ENCODE data around the gene LINS1. TPM values are rescaled to one million over a fixed set of nuclear protein-coding genes. Genes with fewer than 3 reads are reported as not detected.
A peak's percentile ranks its signal among the peaks of the same experiment; 100 is the strongest.

LINS1 gene
- total RNA-seq, 1 donor from 2014 or later: 33.3 TPM

DNA sequence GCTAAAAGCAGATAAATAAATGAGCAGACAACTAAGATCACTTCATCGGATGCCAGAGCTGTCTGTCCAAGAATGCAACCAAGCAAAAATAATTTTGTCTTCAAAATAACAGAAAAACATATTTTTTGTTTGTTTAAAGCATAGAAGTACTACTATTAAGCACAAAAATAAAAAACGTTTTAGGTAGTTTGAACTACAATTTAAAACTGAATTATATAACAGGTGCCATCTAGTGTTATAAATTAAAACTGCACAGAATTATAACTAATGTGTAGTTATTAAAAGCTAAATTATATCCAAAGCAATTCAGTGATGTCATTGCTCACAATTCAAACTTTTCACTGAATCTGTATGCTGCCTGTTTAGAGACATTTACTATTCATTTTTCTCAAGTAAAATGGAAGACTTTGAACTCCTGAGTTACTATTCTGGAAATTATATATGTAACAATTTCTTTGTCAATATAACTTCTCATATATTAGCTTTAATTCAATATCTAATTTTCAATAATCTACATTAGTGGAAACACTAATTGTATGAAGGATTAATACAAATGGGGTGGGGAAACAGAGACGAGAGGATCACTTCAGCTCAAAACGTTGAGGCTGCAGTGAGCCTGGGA, 29.5 kb downstream of the LINS1 start:
- peaks cover 3% of the 10 kb centered on the region for H3K4me1 Mint-ChIP-seq
- H3K9me3 Mint-ChIP-seq: no peaks in the 10 kb centered on the region
- ATAC-seq (ENCODE audit: low read depth) (peak; percentile 31), DNase-seq (no peak)
- H3K27ac Mint-ChIP-seq: no peak overlapping the region
- intact Hi-C loops (cut with micrococcal nuclease): loop anchor here (1.0 to 2.0 kb wide), 3 partner anchors 222 to 644 kb away; no protein-coding TSS in a partner anchor
- TF ChIP-seq, protein P1, sequence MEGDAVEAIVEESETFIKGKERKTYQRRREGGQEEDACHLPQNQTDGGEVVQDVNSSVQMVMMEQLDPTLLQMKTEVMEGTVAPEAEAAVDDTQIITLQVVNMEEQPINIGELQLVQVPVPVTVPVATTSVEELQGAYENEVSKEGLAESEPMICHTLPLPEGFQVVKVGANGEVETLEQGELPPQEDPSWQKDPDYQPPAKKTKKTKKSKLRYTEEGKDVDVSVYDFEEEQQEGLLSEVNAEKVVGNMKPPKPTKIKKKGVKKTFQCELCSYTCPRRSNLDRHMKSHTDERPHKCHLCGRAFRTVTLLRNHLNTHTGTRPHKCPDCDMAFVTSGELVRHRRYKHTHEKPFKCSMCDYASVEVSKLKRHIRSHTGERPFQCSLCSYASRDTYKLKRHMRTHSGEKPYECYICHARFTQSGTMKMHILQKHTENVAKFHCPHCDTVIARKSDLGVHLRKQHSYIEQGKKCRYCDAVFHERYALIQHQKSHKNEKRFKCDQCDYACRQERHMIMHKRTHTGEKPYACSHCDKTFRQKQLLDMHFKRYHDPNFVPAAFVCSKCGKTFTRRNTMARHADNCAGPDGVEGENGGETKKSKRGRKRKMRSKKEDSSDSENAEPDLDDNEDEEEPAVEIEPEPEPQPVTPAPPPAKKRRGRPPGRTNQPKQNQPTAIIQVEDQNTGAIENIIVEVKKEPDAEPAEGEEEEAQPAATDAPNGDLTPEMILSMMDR (IDR thresholded peaks at IDR 0.05): no peak
- H3K36me3 Mint-ChIP-seq (ENCODE audit: low read depth): peaks cover 44% of the 10 kb centered on the region
- POLR2A ChIA-PET: interaction anchor here (1.0 kb wide), 1 partner anchor 30 kb away, joined by 3 read pairs; the partner anchor contains the start of genes ASB7 and LINS1
- H3K27me3 Mint-ChIP-seq: no peaks in the 10 kb centered on the region
- CTCF ChIA-PET: interaction anchor here (0.6 to 5.7 kb wide), 10 partner anchors 16 to 1299 kb away, joined by 3 to 80 read pairs (median 4); partner anchors contain the start of genes ADAMTS17, ASB7 and LINS1
- H3K4me3 Mint-ChIP-seq: no peak overlapping the region

DNA sequence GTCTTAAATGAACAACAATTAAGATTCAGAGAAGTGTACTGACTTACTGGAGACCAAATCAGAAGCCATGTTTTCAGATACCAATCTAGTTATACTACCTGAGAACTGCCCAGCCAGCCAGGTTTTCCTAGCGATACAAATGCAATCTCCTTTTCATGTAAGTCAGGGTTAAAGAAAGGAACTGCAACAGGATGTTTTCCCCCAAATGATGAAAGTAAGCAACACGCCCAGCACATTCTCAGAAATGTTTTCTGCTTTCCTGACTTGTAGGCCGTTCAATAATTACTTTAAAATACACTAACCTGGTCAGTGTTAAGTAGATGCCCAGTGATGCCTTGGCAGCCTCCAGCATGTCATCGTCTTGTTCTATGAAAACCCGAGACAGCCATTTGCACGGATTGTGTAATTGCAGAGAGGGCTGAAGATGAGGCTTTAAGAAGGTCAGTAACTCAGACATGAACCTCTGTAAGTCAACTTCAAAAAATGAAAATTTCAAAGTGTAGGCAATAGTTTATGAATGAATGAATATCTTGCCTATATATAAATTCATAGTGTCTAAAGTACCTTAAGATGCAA, 30.3 kb downstream of the LINS1 start:
- ATAC-seq (ENCODE audit: low read depth): no peak
- no peak for DNase-seq
- ChIA-PET POLR2A (interaction anchor here (1.0 kb wide), 1 partner anchor 31 kb away, joined by 3 read pairs; the partner anchor contains the start of genes ASB7 and LINS1), CTCF (interaction anchor here (1.0 to 5.7 kb wide), 6 partner anchors 77 to 643 kb away, joined by 3 to 80 read pairs (median 5); partner anchors contain the start of gene ADAMTS17)
- no peak overlapping the region for H3K27ac Mint-ChIP-seq
- peaks cover 44% of the 10 kb centered on the region for H3K36me3 Mint-ChIP-seq (ENCODE audit: low read depth)
- intact Hi-C loops (cut with micrococcal nuclease): loop anchor here (1.0 to 2.0 kb wide), 4 partner anchors 221 to 1299 kb away; no protein-coding TSS in a partner anchor
- H3K9me3 Mint-ChIP-seq: no peaks in the 10 kb centered on the region
- TF ChIP-seq, protein P1 (IDR thresholded peaks at IDR 0.05): no peak
- no peak overlapping the region for H3K4me3 Mint-ChIP-seq
- H3K27me3 Mint-ChIP-seq: no peaks in the 10 kb centered on the region
- no peaks in the 10 kb centered on the region for H3K4me1 Mint-ChIP-seq

DNA sequence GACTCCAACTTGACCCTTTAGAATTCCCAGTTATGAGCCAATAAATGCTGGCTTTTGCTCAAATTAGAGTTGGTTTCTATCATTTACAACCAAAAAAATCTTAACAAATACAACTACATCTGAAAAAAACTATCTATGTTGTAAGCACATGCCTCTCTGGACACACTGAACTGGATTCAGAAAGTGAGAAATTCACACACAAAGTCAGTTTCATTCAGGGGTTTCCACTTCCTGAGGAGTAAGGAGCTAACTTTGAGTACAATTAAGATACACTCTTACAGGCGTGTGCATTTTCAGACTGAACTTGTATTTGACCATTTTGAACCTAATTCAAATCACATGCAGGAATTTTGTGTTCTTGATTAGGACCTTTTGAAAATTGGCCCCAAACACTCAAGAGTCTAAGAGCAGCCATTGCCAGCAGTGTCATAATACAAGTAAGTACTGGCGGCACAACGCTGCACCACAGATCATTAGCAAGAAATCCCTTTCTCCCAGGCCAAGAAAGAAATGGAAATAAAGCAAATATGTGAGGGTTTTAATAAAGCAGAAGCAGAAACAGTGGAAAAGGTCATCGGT, 31.2 kb downstream of the LINS1 start:
- no peak overlapping the region for H3K4me3 Mint-ChIP-seq
- CTCF ChIA-PET: interaction anchor here (1.1 to 5.7 kb wide), 2 partner anchors 222 to 642 kb away, joined by 6 to 80 read pairs; no protein-coding TSS in a partner anchor
- DNase-seq (no peak), ATAC-seq (ENCODE audit: low read depth) (no peak)
- H3K4me1 Mint-ChIP-seq: no peaks in the 10 kb centered on the region
- no peaks in the 10 kb centered on the region for H3K9me3 Mint-ChIP-seq
- H3K36me3 Mint-ChIP-seq (ENCODE audit: low read depth): peaks cover 42% of the 10 kb centered on the region
- intact Hi-C loops (cut with micrococcal nuclease): loop anchor here (2.0 kb wide), 1 partner anchor 1298 kb away; no protein-coding TSS in a partner anchor
- no peak overlapping the region for H3K27ac Mint-ChIP-seq
- TF ChIP-seq, protein P1 (IDR thresholded peaks at IDR 0.05): no peak
- POLR2A ChIA-PET: no interaction called here
- H3K27me3 Mint-ChIP-seq: no peaks in the 10 kb centered on the region

DNA sequence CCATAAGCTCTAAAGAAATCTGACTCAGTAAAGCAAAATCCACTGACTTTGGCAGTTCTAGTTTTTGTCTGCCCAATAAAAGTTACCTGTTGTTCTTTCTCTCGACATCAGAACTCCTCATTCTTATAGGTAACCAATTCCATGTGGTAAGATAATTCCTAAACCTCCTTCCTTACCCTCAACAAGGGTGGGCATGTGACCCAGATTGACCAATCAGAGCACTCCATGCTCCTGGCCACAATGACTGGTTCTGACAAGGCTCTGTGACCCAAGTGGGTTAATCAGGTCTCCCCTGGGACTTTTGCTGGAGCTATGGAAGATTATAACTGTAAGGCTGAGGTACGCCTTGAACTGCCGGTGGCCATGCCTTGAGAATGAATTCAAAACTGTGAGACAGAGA, 31.7 kb downstream of the LINS1 start:
- Mint-ChIP-seq H3K4me3 (no peak overlapping the region), H3K27me3 (no peaks in the 10 kb centered on the region), H3K27ac (no peak overlapping the region), H3K36me3 (ENCODE audit: low read depth) (peaks cover 42% of the 10 kb centered on the region), H3K4me1 (no peaks in the 10 kb centered on the region), H3K9me3 (no peaks in the 10 kb centered on the region)
- ChIA-PET POLR2A (no interaction called here), CTCF (interaction anchor here (5.7 kb wide), 1 partner anchor 221 kb away, joined by 80 read pairs; no protein-coding TSS in a partner anchor)
- ATAC-seq (ENCODE audit: low read depth) (no peak), DNase-seq (no peak)
- intact Hi-C loops (cut with micrococcal nuclease): loop anchor here (2.0 kb wide), 1 partner anchor 1297 kb away; no protein-coding TSS in a partner anchor
- TF ChIP-seq, protein P1 (IDR thresholded peaks at IDR 0.05): no peak

DNA sequence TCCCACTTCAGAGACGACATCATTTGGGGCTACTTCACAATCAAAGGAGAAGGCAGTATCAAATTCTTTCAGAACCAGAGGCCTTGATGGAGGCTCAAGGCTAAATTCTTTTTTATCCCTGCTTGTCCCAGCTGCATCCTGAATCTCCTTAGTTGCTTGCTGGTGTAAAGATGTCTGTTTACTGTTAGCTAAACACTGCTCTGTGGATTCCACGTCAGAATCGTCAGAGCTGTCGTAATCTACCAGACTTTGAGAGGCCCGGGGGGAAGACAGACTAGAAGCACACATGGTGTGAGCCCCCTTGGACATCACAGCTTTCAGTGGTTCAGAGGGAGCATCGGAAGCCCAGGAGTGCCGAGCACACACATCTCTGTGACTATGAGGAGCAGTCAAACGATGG, 32.6 kb downstream of the LINS1 start:
- Mint-ChIP-seq H3K4me1 (no peaks in the 10 kb centered on the region), H3K27me3 (no peaks in the 10 kb centered on the region), H3K9me3 (no peaks in the 10 kb centered on the region), H3K27ac (no peak overlapping the region), H3K36me3 (ENCODE audit: low read depth) (peaks cover 42% of the 10 kb centered on the region), H3K4me3 (no peak overlapping the region)
- DNase-seq (no peak), ATAC-seq (ENCODE audit: low read depth) (no peak)
- POLR2A ChIA-PET: no interaction called here
- TF ChIP-seq, protein P1 (IDR thresholded peaks at IDR 0.05): no peak
- intact Hi-C loops (cut with micrococcal nuclease): no loop called here
- CTCF ChIA-PET: interaction anchor here (5.7 kb wide), 1 partner anchor 221 kb away, joined by 80 read pairs; no protein-coding TSS in a partner anchor
